GM12878 (cell line): ENCODE data around the gene CA10. TPM values are rescaled to one million over a fixed set of nuclear protein-coding genes. Genes with fewer than 3 reads are reported as not detected.

Experiments used
- ATAC-seq: fragments of 200-7000 bp; cut with Tn5 transposase; 3 replicates; pipeline ENCODE4 v1.9.1; 2020; ENCODE audit warnings: mild to moderate bottlenecking, moderate library complexity
- BruUV-seq: library from RNA; stranded (reverse); fragments of 400-500 nt; replicated peaks from 2 replicates; lab custom pipeline; 2021; lab: Mats Ljungman, UMichigan
- CTCF ChIA-PET: fragments of 300-600 bp; sonication (Branson Sonifier 250); formaldehyde crosslinking; extraction: SDS; loops from one replicate; lab custom pipeline; 2021; ENCODE audit warnings: inconsistent platforms; lab: Yijun Ruan, JAX
- POLR2A ChIA-PET: fragments of 350-600 bp; formaldehyde crosslinking; extraction: SDS; loops from one replicate; lab custom pipeline; 2021; ENCODE audit warnings: inconsistent platforms; lab: Charles Lee
- RAD21 ChIA-PET: fragments of 300-600 bp; sonication (Branson Sonifier 250); formaldehyde crosslinking; loops from one replicate; lab custom pipeline; 2023; ENCODE audit warnings: antibody characterized with exemption; ENCODE audit not compliant: unreplicated experiment; lab: Charles Lee
- SMC1A ChIA-PET: fragments of 300-600 bp; sonication (Branson Sonifier 250); formaldehyde crosslinking; loops from one replicate; lab custom pipeline; 2023; ENCODE audit not compliant: unreplicated experiment, uncharacterized antibody; lab: Charles Lee
- DNase-seq: peaks from one replicate; pipeline ENCODE4 v3.0.0-alpha.2; 2011; ENCODE audit warnings: low read depth, low spot score
- FAIRE-seq: peaks from 3 replicates; lab custom pipeline; 2011; peaks lifted over from hg19 to GRCh38; lab: Jason Lieb, UNC
- H2AFZ ChIP-seq: 2 replicates; pipeline ENCODE4 v1.6.0; 2011; ENCODE audit warnings: low read depth, low read length, control low read depth; ENCODE audit not compliant: control insufficient read depth
- H3K27ac ChIP-seq: 2 replicates; pipeline ENCODE4 v1.5.1; 2011; ENCODE audit warnings: control low read depth; ENCODE audit not compliant: control insufficient read depth, insufficient read depth
- H3K27me3 ChIP-seq, 2 experiments: replicated peaks in 1 of 2; 2 replicates each; pipeline versions ENCODE4 v1.6.0 to v1.6.1; 2011; ENCODE audit warnings: low read length in 1 of 2; ENCODE audit not compliant: control insufficient read depth in 2 of 2, insufficient read depth in 2 of 2
- H3K36me3 ChIP-seq, 2 experiments: 2 replicates each; pipeline ENCODE4 v1.5.1; 2011; ENCODE audit warnings: low read length in 1 of 2; ENCODE audit not compliant: control insufficient read depth in 2 of 2, insufficient read depth in 2 of 2
- H3K4me1 ChIP-seq: 2 replicates; pipeline ENCODE4 v1.6.1; 2011; ENCODE audit warnings: mild to moderate bottlenecking, low read length, moderate library complexity, mixed read lengths; ENCODE audit not compliant: control insufficient read depth, insufficient read depth
- H3K4me2 ChIP-seq: 2 replicates; pipeline ENCODE4 v1.6.0; 2011; ENCODE audit warnings: control low read depth; ENCODE audit not compliant: control insufficient read depth, insufficient read depth
- H3K4me3 ChIP-seq: fragments of 200-600 bp; sonication (generic); 2 replicates; pipeline ENCODE4 v1.5.1; 2016
- H3K79me2 ChIP-seq: 2 replicates; pipeline ENCODE4 v1.6.0; 2011; ENCODE audit warnings: low read length; ENCODE audit not compliant: control insufficient read depth, insufficient read depth
- H3K9ac ChIP-seq: 2 replicates; pipeline ENCODE4 v1.8.0; 2011; ENCODE audit warnings: low read length, control low read depth, mixed read lengths; ENCODE audit not compliant: control insufficient read depth, insufficient read depth
- H3K9me3 ChIP-seq: replicated peaks from 3 replicates; pipeline ENCODE4 v1.5.1; 2011; ENCODE audit warnings: mild to moderate bottlenecking, low read length; ENCODE audit not compliant: control insufficient read depth, insufficient read depth
- H4K20me1 ChIP-seq: 2 replicates; pipeline ENCODE4 v1.6.0; 2011; ENCODE audit not compliant: control insufficient read depth, insufficient read depth
- CBX3 ChIP-seq: fragments of 200-600 bp; sonication (generic); IDR thresholded peaks from 2 replicates; pipeline ENCODE4 v1.6.1; 2016; ENCODE audit warnings: low read depth, borderline replicate concordance
- E4F1 ChIP-seq: fragments of 450-650 bp; IDR thresholded peaks from 2 replicates; pipeline ENCODE4 v1.6.1; 2018; ENCODE audit warnings: borderline replicate concordance, mild to moderate bottlenecking; ENCODE audit not compliant: partially characterized antibody
- EED ChIP-seq: sonication (generic); IDR thresholded peaks from 2 replicates; pipeline ENCODE4 v1.6.1; 2016; ENCODE audit warnings: antibody characterized with exemption, low read depth
- ESRRA ChIP-seq: IDR thresholded peaks from 2 replicates; pipeline ENCODE4 v1.6.1; 2012; ENCODE audit warnings: mild to moderate bottlenecking, low read length, improper control_type of control experiment
- HCFC1 ChIP-seq: fragments of 150-350 bp; IDR thresholded peaks from 2 replicates; pipeline ENCODE4 v1.6.1; 2014; ENCODE audit warnings: low read length
- IKZF2 ChIP-seq, 2 experiments: fragments of 450-650 bp; IDR thresholded peaks; 2 replicates each; pipeline ENCODE4 v1.6.1; 2017; ENCODE audit warnings: mild to moderate bottlenecking in 2 of 2, moderate library complexity in 2 of 2
- JUNB ChIP-seq: IDR thresholded peaks from 2 replicates; pipeline ENCODE4 v1.6.1; 2016; ENCODE audit warnings: antibody characterized with exemption, mild to moderate bottlenecking
- MEF2B ChIP-seq: fragments of 450-650 bp; IDR thresholded peaks from 2 replicates; pipeline ENCODE4 v1.6.1; 2018; ENCODE audit warnings: mild to moderate bottlenecking, moderate library complexity; ENCODE audit not compliant: partially characterized antibody, poor library complexity, severe bottlenecking
- MYC ChIP-seq: IDR thresholded peaks from 2 replicates; pipeline ENCODE4 v1.6.1; 2011; ENCODE audit warnings: mild to moderate bottlenecking, low read length, moderate library complexity, inconsistent platforms; ENCODE audit not compliant: insufficient read depth, insufficient replicate concordance, insufficient read length, severe bottlenecking
- STAT3 ChIP-seq: IDR thresholded peaks from 2 replicates; pipeline ENCODE4 v1.6.1; 2011; ENCODE audit warnings: low read depth, low read length, improper control_type of control experiment
- ZNF592 ChIP-seq: fragments of 450-650 bp; IDR thresholded peaks from 2 replicates; pipeline ENCODE4 v1.6.1; 2017; ENCODE audit warnings: mild to moderate bottlenecking, moderate library complexity
- WGBS: methylation state at CpG from one replicate; pipeline ENCODE4 v1.1.6; 2016; ENCODE audit warnings: low lambda C conversion rate; ENCODE audit not compliant: insufficient replicate concordance, insufficient coverage; ENCODE audit errors: missing lambda C conversion rate; 5-methylcytosine and 5-hydroxymethylcytosine counted together
- in situ Hi-C: fragments of 300-500 bp; cut with MboI; formaldehyde crosslinking; loops from 9 replicates; pipeline ENCODE4 v1.14.3; 2018; ENCODE audit warnings: mixed read lengths
- intact Hi-C: fragments of 100-400 bp; cut with micrococcal nuclease; formaldehyde crosslinking; loops from one replicate; pipeline ENCODE4 v1.14.2; 2022; ENCODE audit not compliant: unreplicated experiment
- polyA plus RNA-seq, 11 experiments: library from polyadenylated mRNA; depleted of rRNA in 4 of 11; unstranded in 6 of 11; stranded (reverse) in 5 of 11; fragments of >200 nt; fragmentation: Nextera tagmentation in 4 of 11; fragmentation: Illumina TruSeq in 1 of 11; extraction: Ambion mirVana in 4 of 11; extraction: Trizol in 1 of 11; gene quantifications; 1 replicate in 1 of 11; 2 replicates in 10 of 11; pipeline versions ENCODE4 v1.2.1 to v1.2.3, GENCODE V29; 2011 to 2016; ENCODE audit warnings: inconsistent platforms in 2 of 11, missing spikeins in 2 of 11, low read depth in 1 of 11
- total RNA-seq, 4 experiments: library from RNA; depleted of rRNA in 3 of 4; stranded (reverse); fragments of >200 nt in 3 of 4; fragmentation: Illumina TruSeq in 1 of 4; extraction: Trizol in 1 of 4; gene quantifications; 2 replicates each; pipeline versions ENCODE4 v1.2.1 to v1.2.3, GENCODE V29; 2013 to 2021

The CA10 gene
- total and polyA plus RNA-seq, 10 of the 15 experiments (the other 5 are each of a cell fraction or from before 2014, with no cell fraction given) = not detected

- TF ChIP-seq EED (no peak), ESRRA (no peak), STAT3 (no peak), MYC (no peak), MEF2B (no peak), IKZF2 (IDR thresholded peaks at IDR 0.05) (no peak)
- intact Hi-C loops = no loop called here
- no peak overlapping the region for H2AFZ ChIP-seq
- in situ Hi-C loops = no loop called here
- no peak overlapping the region for H3K4me2 ChIP-seq
- no peaks in the 10 kb centered on the region for H3K36me3 ChIP-seq
- H3K9ac ChIP-seq = no peak overlapping the region
- no peaks in the 10 kb centered on the region for H3K79me2 ChIP-seq
- WGBS = 21% methylated on average over 2 of the region's 2 CpGs
- ATAC-seq = no peak
- BruUV-seq = no TSS peak
- ChIA-PET SMC1A (no interaction called here), POLR2A (no interaction called here), RAD21 (no interaction called here), CTCF (no interaction called here)
- no peaks in the 10 kb centered on the region for H4K20me1 ChIP-seq
- no peak for DNase-seq
- no peaks in the 10 kb centered on the region for H3K4me1 ChIP-seq
- no peaks in the 10 kb centered on the region for H3K9me3 ChIP-seq
- H3K27ac ChIP-seq = no peak overlapping the region
- no peak overlapping the region for H3K4me3 ChIP-seq
- no peak for FAIRE-seq
- no peaks in the 10 kb centered on the region for H3K27me3 ChIP-seq
Measured at GRCh38 chr17:51701501-51701900, 457.0 kb downstream of the CA10 start.

GRCh38 chr17:51700011-51700760 lies 458.3 kb downstream of the CA10 start:
- SMC1A ChIA-PET = no interaction called here
- H3K9me3 ChIP-seq = no peaks in the 10 kb centered on the region
- BruUV-seq = no TSS peak
- no peak overlapping the region for H3K4me3 ChIP-seq
- no peaks in the 10 kb centered on the region for H3K36me3 ChIP-seq
- RAD21 ChIA-PET = no interaction called here
- ATAC-seq (no peak), FAIRE-seq (no peak), DNase-seq (no peak)
- no peak overlapping the region for H2AFZ ChIP-seq
- no peaks in the 10 kb centered on the region for H3K4me1 ChIP-seq
- WGBS = 35% methylated on average over 17 of the region's 17 CpGs
- no peak overlapping the region for H3K27ac ChIP-seq
- no peaks in the 10 kb centered on the region for H4K20me1 ChIP-seq
- H3K9ac ChIP-seq = no peak overlapping the region
- POLR2A ChIA-PET = no interaction called here
- H3K79me2 ChIP-seq = no peaks in the 10 kb centered on the region
- in situ Hi-C loops = no loop called here
- CTCF ChIA-PET = no interaction called here
- intact Hi-C loops = no loop called here
- no peak overlapping the region for H3K4me2 ChIP-seq
- H3K27me3 ChIP-seq = no peaks in the 10 kb centered on the region
- no peak for TF ChIP-seq HCFC1
- TF ChIP-seq ZNF592 = no peak
- no peak for TF ChIP-seq JUNB
- TF ChIP-seq E4F1 = no peak
- TF ChIP-seq CBX3 = no peak
